NCI-H526 (cell line): Measurements from ENCODE around the gene WNT7A.

Source experiments
- DNase-seq, 2 experiments: peaks; one replicate each; lab custom pipeline; 2025; lab: John Stamatoyannopoulos, UW

The WNT7A gene

GRCh38 chr3:13770170-13771169 is 109.4 kb downstream of the WNT7A start:
- DNase-seq, result peak in 1 of 2 experiments; percentile 18

GRCh38 chr3:13769422-13769821 is 110.4 kb downstream of the WNT7A start:
- no peak for DNase-seq

- DNase-seq, result no peak
Observed at GRCh38 chr3:13768453-13768852, 111.4 kb downstream of the WNT7A start.

GRCh38 chr3:13767896-13768295 is 112.0 kb downstream of the WNT7A start:
- peak in 1 of 2 experiments; percentile 28 for DNase-seq

GRCh38 chr3:13767030-13767429 is 112.8 kb downstream of the WNT7A start:
- DNase-seq, result no peak
